Measurements from ENCODE around the gene SLC24A3.

Gene SLC24A3

DNA sequence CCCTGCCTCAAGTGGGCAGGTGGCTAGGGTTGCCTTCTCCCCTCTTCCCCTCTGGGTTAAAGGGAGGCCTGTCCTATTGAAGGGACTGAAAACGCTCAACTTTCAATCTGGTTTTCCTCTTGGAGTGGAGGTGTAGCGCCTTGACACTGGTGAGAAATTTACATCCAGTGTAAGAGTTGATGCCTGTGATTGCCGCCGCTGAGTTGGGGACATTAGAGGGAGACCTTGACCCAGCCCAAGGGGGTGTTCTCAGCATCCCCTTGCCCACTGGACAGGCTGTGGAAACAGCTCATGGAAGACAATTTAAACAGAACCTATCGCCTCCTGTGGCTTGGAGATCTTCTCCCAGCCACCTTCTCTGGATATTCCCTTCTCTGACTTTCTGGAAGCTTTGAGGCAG lies 61.6 kb downstream of the SLC24A3 start:
- Histone ChIP-seq H2BK120ac (ENCODE audit: low read depth, low read length) (no peak overlapping the region), H2BK15ac (replicated peaks; ENCODE audit: low read depth) (no peak overlapping the region), H3K27ac (ENCODE audit: low read depth, low read length) (no peak overlapping the region), H2AK5ac (ENCODE audit: low read length) (no peak overlapping the region), H3K79me2 (ENCODE audit: control insufficient read depth, insufficient read depth, low read length) (no peaks in the 10 kb centered on the region), H3K23ac (ENCODE audit: low read length) (no peak overlapping the region), H3K4me2 (ENCODE audit: low read length) (no peak overlapping the region), H3K36me3 (ENCODE audit: control insufficient read depth, insufficient read depth, low read length) (no peaks in the 10 kb centered on the region), H3K18ac (ENCODE audit: low read length) (no peak overlapping the region), H4K8ac (ENCODE audit: low read depth, low read length) (no peak overlapping the region), H3K4ac (ENCODE audit: low read depth, low read length) (no peak overlapping the region), H3K79me1 (ENCODE audit: low read length) (no peaks in the 10 kb centered on the region), H3K9ac (ENCODE audit: low read length) (no peak overlapping the region), H2BK5ac (ENCODE audit: low read length) (no peak overlapping the region), H3K27me3 (ENCODE audit: insufficient read depth, low read length, poor library complexity) (no peaks in the 10 kb centered on the region), H3K4me3 (ENCODE audit: low read length) (no peak overlapping the region), H3K4me1 (ENCODE audit: control insufficient read depth, low read depth, low read length) (no peaks in the 10 kb centered on the region), H4K5ac (ENCODE audit: low read length) (no peak overlapping the region), H3K56ac (ENCODE audit: low read length) (no peak overlapping the region)
- no CpG with 5 or more reads among the region's 5 CpGs for WGBS (ENCODE audit: extremely low coverage, insufficient coverage, low lambda C conversion rate)
- DNase-seq, result no peak

- WGBS (ENCODE audit: extremely low coverage, insufficient coverage, low lambda C conversion rate), result no CpG with 5 or more reads among the region's 8 CpGs
- no peak overlapping the region for H3K4ac ChIP-seq (ENCODE audit: low read depth, low read length)
- no peaks in the 10 kb centered on the region for H3K36me3 ChIP-seq (ENCODE audit: control insufficient read depth, insufficient read depth, low read length)
- no peak overlapping the region for H3K56ac ChIP-seq (ENCODE audit: low read length)
- H3K9ac ChIP-seq (ENCODE audit: low read length), result no peak overlapping the region
- no peak for DNase-seq
- no peak overlapping the region for H3K18ac ChIP-seq (ENCODE audit: low read length)
- H3K23ac ChIP-seq (ENCODE audit: low read length), result no peak overlapping the region
- no peaks in the 10 kb centered on the region for H3K79me2 ChIP-seq (ENCODE audit: control insufficient read depth, insufficient read depth, low read length)
- H3K79me1 ChIP-seq (ENCODE audit: low read length), result no peaks in the 10 kb centered on the region
- no peak overlapping the region for H4K8ac ChIP-seq (ENCODE audit: low read depth, low read length)
- no peak overlapping the region for H3K4me3 ChIP-seq (ENCODE audit: low read length)
- no peak overlapping the region for H2BK5ac ChIP-seq (ENCODE audit: low read length)
- no peaks in the 10 kb centered on the region for H3K27me3 ChIP-seq (ENCODE audit: insufficient read depth, low read length, poor library complexity)
- no peak overlapping the region for H2AK5ac ChIP-seq (ENCODE audit: low read length)
- H3K4me2 ChIP-seq (ENCODE audit: low read length), result no peak overlapping the region
- no peaks in the 10 kb centered on the region for H3K4me1 ChIP-seq (ENCODE audit: control insufficient read depth, low read depth, low read length)
- no peak overlapping the region for H3K27ac ChIP-seq (ENCODE audit: low read depth, low read length)
- H2BK120ac ChIP-seq (ENCODE audit: low read depth, low read length), result no peak overlapping the region
- no peak overlapping the region for H4K5ac ChIP-seq (ENCODE audit: low read length)
- no peak overlapping the region for H2BK15ac ChIP-seq (replicated peaks; ENCODE audit: low read depth)
Observed at GRCh38 chr20:19274412-19275015, 62.1 kb downstream of the SLC24A3 start.

DNA sequence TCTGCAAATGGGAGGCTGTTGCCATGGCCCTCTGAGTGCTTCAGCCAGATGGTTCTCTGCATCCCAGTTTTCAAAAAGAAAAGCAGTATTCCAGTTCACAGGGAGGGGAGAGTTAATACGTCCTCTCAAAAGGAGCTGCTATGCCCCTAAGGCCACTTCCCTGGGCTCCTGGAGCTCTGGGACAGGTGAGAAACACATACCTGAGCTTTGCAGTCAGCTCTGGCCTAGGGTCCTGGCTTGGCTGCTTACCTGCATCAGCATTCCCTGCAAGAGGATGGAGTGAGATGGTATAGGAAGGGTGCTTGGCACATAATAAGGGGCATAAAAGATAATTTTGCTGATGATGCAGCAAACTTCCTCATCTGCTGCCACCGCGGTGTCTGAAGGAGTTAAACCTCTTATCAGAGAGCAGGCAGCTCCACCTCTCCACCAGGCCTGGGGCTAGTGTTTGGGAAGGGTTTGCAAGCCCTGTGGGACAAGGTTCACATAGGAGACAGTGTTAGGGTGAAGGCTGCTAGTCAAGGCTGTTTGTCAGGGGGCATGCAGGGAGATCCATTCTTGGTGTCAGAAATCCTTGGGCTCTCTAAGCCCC lies 62.7 kb downstream of the SLC24A3 start:
- Histone ChIP-seq H3K18ac (ENCODE audit: low read length) (no peak overlapping the region), H3K27me3 (ENCODE audit: insufficient read depth, low read length, poor library complexity) (no peaks in the 10 kb centered on the region), H2BK15ac (replicated peaks; ENCODE audit: low read depth) (no peak overlapping the region), H2AK5ac (ENCODE audit: low read length) (no peak overlapping the region), H3K79me1 (ENCODE audit: low read length) (no peaks in the 10 kb centered on the region), H4K5ac (ENCODE audit: low read length) (no peak overlapping the region), H3K4me2 (ENCODE audit: low read length) (no peak overlapping the region), H3K4me3 (ENCODE audit: low read length) (no peak overlapping the region), H3K4ac (ENCODE audit: low read depth, low read length) (no peak overlapping the region), H3K9ac (ENCODE audit: low read length) (no peak overlapping the region), H3K27ac (ENCODE audit: low read depth, low read length) (no peak overlapping the region), H3K79me2 (ENCODE audit: control insufficient read depth, insufficient read depth, low read length) (no peaks in the 10 kb centered on the region), H3K56ac (ENCODE audit: low read length) (no peak overlapping the region), H3K4me1 (ENCODE audit: control insufficient read depth, low read depth, low read length) (no peaks in the 10 kb centered on the region), H3K36me3 (ENCODE audit: control insufficient read depth, insufficient read depth, low read length) (no peaks in the 10 kb centered on the region), H2BK120ac (ENCODE audit: low read depth, low read length) (no peak overlapping the region), H4K8ac (ENCODE audit: low read depth, low read length) (no peak overlapping the region), H2BK5ac (ENCODE audit: low read length) (no peak overlapping the region), H3K23ac (ENCODE audit: low read length) (no peak overlapping the region)
- WGBS (ENCODE audit: extremely low coverage, insufficient coverage, low lambda C conversion rate), result no CpG with 5 or more reads among the region's 3 CpGs
- DNase-seq, result no peak

GRCh38 chr20:19275630-19276071 lies 63.2 kb downstream of the SLC24A3 start:
- Histone ChIP-seq H3K4me3 (ENCODE audit: low read length) (no peak overlapping the region), H2BK120ac (ENCODE audit: low read depth, low read length) (no peak overlapping the region), H3K79me2 (ENCODE audit: control insufficient read depth, insufficient read depth, low read length) (no peaks in the 10 kb centered on the region), H4K5ac (ENCODE audit: low read length) (no peak overlapping the region), H2BK5ac (ENCODE audit: low read length) (no peak overlapping the region), H3K9ac (ENCODE audit: low read length) (no peak overlapping the region), H3K36me3 (ENCODE audit: control insufficient read depth, insufficient read depth, low read length) (no peaks in the 10 kb centered on the region), H2BK15ac (replicated peaks; ENCODE audit: low read depth) (no peak overlapping the region), H3K27ac (ENCODE audit: low read depth, low read length) (no peak overlapping the region), H3K18ac (ENCODE audit: low read length) (no peak overlapping the region), H4K8ac (ENCODE audit: low read depth, low read length) (no peak overlapping the region), H3K4me2 (ENCODE audit: low read length) (no peak overlapping the region), H2AK5ac (ENCODE audit: low read length) (no peak overlapping the region), H3K4me1 (ENCODE audit: control insufficient read depth, low read depth, low read length) (no peaks in the 10 kb centered on the region), H3K4ac (ENCODE audit: low read depth, low read length) (no peak overlapping the region), H3K79me1 (ENCODE audit: low read length) (no peaks in the 10 kb centered on the region), H3K27me3 (ENCODE audit: insufficient read depth, low read length, poor library complexity) (no peaks in the 10 kb centered on the region), H3K56ac (ENCODE audit: low read length) (no peak overlapping the region), H3K23ac (ENCODE audit: low read length) (no peak overlapping the region)
- no peak for DNase-seq
- no CpG with 5 or more reads among the region's 7 CpGs for WGBS (ENCODE audit: extremely low coverage, insufficient coverage, low lambda C conversion rate)

DNA sequence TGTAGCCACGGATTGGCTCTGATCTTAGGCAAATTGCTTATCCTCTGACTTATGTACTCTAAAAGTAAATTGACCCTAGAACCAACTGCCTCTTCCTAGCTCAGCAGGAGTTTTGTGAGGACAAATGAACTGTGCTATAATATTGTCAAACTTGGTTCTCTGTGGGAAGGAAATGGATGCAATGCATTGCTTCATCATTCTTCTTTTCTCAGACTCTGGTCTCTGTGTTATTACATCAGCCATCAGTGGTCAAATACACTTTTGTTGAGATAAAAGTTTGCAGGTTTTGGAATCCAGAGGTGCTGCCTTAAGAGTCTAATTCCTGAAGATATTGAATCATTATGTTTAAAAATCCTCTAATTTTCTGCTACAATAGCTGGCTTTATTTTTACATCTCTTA lies 64.9 kb downstream of the SLC24A3 start:
- Histone ChIP-seq H3K56ac (ENCODE audit: low read length) (no peak overlapping the region), H3K27ac (ENCODE audit: low read depth, low read length) (no peak overlapping the region), H3K27me3 (ENCODE audit: insufficient read depth, low read length, poor library complexity) (no peaks in the 10 kb centered on the region), H3K4me1 (ENCODE audit: control insufficient read depth, low read depth, low read length) (no peaks in the 10 kb centered on the region), H2BK5ac (ENCODE audit: low read length) (no peak overlapping the region), H3K4me2 (ENCODE audit: low read length) (no peak overlapping the region), H3K79me1 (ENCODE audit: low read length) (no peaks in the 10 kb centered on the region), H3K23ac (ENCODE audit: low read length) (no peak overlapping the region), H3K18ac (ENCODE audit: low read length) (no peak overlapping the region), H2AK5ac (ENCODE audit: low read length) (no peak overlapping the region), H3K4me3 (ENCODE audit: low read length) (no peak overlapping the region), H3K36me3 (ENCODE audit: control insufficient read depth, insufficient read depth, low read length) (no peaks in the 10 kb centered on the region), H3K9ac (ENCODE audit: low read length) (no peak overlapping the region), H2BK120ac (ENCODE audit: low read depth, low read length) (no peak overlapping the region), H4K5ac (ENCODE audit: low read length) (no peak overlapping the region), H3K4ac (ENCODE audit: low read depth, low read length) (no peak overlapping the region), H2BK15ac (replicated peaks; ENCODE audit: low read depth) (no peak overlapping the region), H4K8ac (ENCODE audit: low read depth, low read length) (no peak overlapping the region), H3K79me2 (ENCODE audit: control insufficient read depth, insufficient read depth, low read length) (no peaks in the 10 kb centered on the region)
- no peak for DNase-seq
- no CpG with 5 or more reads among the region's 1 CpG for WGBS (ENCODE audit: extremely low coverage, insufficient coverage, low lambda C conversion rate)

Data from mesendoderm (in vitro differentiated cells).